Endothelial cell of umbilical vein (primary cell): ENCODE results near the gene FSIP1.

Experiments used
- EZH2 ChIP-seq: IDR thresholded peaks from 2 replicates; pipeline ENCODE4 v1.6.1; 2012; ENCODE audit warnings: borderline replicate concordance, low read depth, mild to moderate bottlenecking, moderate library complexity, low read length, inconsistent platforms; ENCODE audit not compliant: severe bottlenecking
- FOS ChIP-seq: IDR thresholded peaks from 2 replicates; pipeline ENCODE4 v1.6.1; 2011; ENCODE audit warnings: mild to moderate bottlenecking, low read length, moderate library complexity, borderline replicate concordance; ENCODE audit not compliant: insufficient read depth
- MYC ChIP-seq: IDR thresholded peaks from one replicate; pipeline ENCODE4 v1.6.1; 2011; ENCODE audit warnings: mild to moderate bottlenecking, low read depth, low read length
- POLR2A ChIP-seq: IDR thresholded peaks from 2 replicates; pipeline ENCODE4 v1.6.1; 2012; ENCODE audit warnings: low read depth, mild to moderate bottlenecking, control low read depth, low read length
- POLR2AphosphoS5 ChIP-seq: IDR thresholded peaks from 2 replicates; pipeline ENCODE4 v1.6.1; 2012; ENCODE audit warnings: low read depth, mild to moderate bottlenecking, control low read depth, low read length, moderate library complexity; ENCODE audit not compliant: insufficient read depth
- TF ChIP-seq, protein P1 (sequence below), 2 donors: IDR thresholded peaks; 1 replicate in 1 of 2; 2 replicates in 1 of 2; pipeline ENCODE4 v1.5.1; 2011; ENCODE audit warnings: low read length in 2 of 2, mild to moderate bottlenecking in 2 of 2, moderate library complexity in 2 of 2, control low read depth in 1 of 2, inconsistent platforms in 1 of 2, low read depth in 1 of 2; ENCODE audit not compliant: insufficient read depth in 1 of 2; ENCODE audit errors: extremely low read depth in 1 of 2

DNA sequence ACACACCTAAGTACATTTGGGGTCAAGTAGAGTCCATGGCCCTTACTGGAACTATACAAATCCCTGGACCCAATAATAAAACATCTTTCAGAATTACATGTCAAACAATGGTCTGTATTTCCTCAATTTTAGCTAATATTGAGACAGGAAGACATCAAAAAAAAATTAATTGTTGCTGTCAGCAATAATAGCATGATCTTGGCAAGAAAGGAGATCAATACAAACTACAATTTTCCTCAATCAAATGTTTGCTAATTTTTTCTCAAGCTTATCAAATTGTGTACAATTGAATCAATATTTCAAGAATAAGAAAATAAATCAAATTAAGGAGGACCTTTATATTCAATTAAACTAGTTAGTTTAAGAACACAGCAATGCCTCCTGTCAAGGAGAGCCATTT, 62.6 kb downstream of the FSIP1 start:
- TF ChIP-seq, protein P1, sequence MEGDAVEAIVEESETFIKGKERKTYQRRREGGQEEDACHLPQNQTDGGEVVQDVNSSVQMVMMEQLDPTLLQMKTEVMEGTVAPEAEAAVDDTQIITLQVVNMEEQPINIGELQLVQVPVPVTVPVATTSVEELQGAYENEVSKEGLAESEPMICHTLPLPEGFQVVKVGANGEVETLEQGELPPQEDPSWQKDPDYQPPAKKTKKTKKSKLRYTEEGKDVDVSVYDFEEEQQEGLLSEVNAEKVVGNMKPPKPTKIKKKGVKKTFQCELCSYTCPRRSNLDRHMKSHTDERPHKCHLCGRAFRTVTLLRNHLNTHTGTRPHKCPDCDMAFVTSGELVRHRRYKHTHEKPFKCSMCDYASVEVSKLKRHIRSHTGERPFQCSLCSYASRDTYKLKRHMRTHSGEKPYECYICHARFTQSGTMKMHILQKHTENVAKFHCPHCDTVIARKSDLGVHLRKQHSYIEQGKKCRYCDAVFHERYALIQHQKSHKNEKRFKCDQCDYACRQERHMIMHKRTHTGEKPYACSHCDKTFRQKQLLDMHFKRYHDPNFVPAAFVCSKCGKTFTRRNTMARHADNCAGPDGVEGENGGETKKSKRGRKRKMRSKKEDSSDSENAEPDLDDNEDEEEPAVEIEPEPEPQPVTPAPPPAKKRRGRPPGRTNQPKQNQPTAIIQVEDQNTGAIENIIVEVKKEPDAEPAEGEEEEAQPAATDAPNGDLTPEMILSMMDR (IDR thresholded peaks at IDR 0.05; ENCODE audit: extremely low read depth in 1 of 2, insufficient read depth in 1 of 2, low read depth in 1 of 2, low read length in 2 of 2) = no peak
- no peak for TF ChIP-seq POLR2AphosphoS5
- no peak for TF ChIP-seq MYC
- TF ChIP-seq POLR2A = no peak
- no peak for TF ChIP-seq EZH2
- TF ChIP-seq FOS = no peak
